ENCODE data around the gene MCUB. TPM values are rescaled to one million over a fixed set of nuclear protein-coding genes. Genes with fewer than 3 reads are reported as not detected.

Gene MCUB
- total RNA-seq, 2 donors from 2014 or later: 2.9 to 58.3 TPM

DNA sequence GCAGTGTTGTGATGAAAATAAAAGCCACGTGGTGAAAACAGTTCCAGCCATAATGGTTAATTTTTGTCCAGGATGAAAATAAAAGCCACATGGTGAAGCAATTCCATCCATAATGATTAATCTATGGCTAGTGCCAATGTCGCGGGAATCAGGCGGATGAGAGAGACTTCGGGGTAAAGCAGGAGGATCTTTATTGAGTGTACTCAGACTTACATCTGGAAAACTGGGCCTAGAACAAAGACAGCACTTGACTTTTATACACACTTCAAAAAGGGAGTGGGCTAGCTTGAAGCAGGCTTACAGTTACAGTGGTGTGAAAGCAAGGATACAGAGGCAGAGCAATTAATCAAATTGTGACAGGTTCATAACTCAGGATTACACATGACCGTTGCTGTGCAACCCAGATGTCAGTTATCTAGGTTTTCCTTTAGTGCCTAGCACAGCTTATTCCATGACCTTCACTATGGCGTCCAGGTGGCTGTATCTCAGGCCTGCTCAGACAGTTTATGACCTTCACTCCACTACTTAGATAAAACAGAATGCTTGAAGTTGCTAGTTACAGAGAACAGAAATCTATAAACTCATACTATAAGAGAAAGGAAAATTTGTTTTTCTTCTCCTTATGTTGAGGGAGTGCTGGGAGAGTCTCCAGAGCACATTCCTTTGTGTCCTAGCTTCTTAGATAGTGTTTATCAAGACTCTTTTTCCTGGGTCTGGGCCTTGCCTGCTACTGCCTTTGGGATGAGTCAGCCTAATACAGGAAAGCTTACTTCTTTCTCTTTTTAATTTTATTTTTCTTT, 175.7 kb downstream of the MCUB start:
- peak overlapping the region; percentile 39 to 75 (median 58) for H3K27ac ChIP-seq
- intact Hi-C loops (cut with DNase I): no loop called here

More for the DNA sequence above, 175.7 kb downstream of the MCUB start:
- peak; percentile 98 for ATAC-seq
- peak; percentile 68 to 88 (median 78) for DNase-seq
- TF ChIP-seq POLR2A (IDR thresholded peaks at IDR 0.05): no peak
- TF ChIP-seq, protein P1, sequence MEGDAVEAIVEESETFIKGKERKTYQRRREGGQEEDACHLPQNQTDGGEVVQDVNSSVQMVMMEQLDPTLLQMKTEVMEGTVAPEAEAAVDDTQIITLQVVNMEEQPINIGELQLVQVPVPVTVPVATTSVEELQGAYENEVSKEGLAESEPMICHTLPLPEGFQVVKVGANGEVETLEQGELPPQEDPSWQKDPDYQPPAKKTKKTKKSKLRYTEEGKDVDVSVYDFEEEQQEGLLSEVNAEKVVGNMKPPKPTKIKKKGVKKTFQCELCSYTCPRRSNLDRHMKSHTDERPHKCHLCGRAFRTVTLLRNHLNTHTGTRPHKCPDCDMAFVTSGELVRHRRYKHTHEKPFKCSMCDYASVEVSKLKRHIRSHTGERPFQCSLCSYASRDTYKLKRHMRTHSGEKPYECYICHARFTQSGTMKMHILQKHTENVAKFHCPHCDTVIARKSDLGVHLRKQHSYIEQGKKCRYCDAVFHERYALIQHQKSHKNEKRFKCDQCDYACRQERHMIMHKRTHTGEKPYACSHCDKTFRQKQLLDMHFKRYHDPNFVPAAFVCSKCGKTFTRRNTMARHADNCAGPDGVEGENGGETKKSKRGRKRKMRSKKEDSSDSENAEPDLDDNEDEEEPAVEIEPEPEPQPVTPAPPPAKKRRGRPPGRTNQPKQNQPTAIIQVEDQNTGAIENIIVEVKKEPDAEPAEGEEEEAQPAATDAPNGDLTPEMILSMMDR (IDR thresholded peaks at IDR 0.05): no peak
- no peaks in the 10 kb centered on the region for H3K9me3 ChIP-seq
- no peak overlapping the region for H3K4me3 ChIP-seq
- 24 to 25% methylated on average over 7 of the region's 7 CpGs for WGBS, 2 donors
- H3K36me3 ChIP-seq (replicated peaks in 1 of 2; ENCODE audit: insufficient read depth in 1 of 2, low read depth in 2 of 2): no peaks in the 10 kb centered on the region
- H3K4me1 ChIP-seq: peaks cover 41% of the 10 kb centered on the region
- no peaks in the 10 kb centered on the region for H3K27me3 ChIP-seq

Small RNA genes within 50 kb of the gene (small RNA-seq; reads per million reads assigned to genes)
- gene HIGD1AP14: not detected

Other genes with a start within 250 kb of the MCUB start
- gene SEC24B, start 126.4 kb upstream of the MCUB start, total RNA-seq: 10 to 100 TPM; 10.2 to 16.3 TPM
- 1 to 10 TPM; 8.6 to 9.6 TPM for gene CASP6, start 143.2 kb downstream of the MCUB start, total RNA-seq
- 10 to 100 TPM; 17.1 to 18.5 TPM for gene PLA2G12A, start 169.8 kb downstream of the MCUB start, total RNA-seq
- gene CFI, start 241.8 kb downstream of the MCUB start, total RNA-seq: 10 to 100 TPM; 15.8 to 31.6 TPM